GM23338 (cell line): ENCODE measurements around the gene CBX5. TPM values are rescaled to one million over a fixed set of nuclear protein-coding genes. Genes with fewer than 3 reads are reported as not detected.
"Not testable (repeated sequence)": the region's sequence is repeated elsewhere in the genome, so short reads cannot be mapped to it uniquely, and the experiment has no call there.

Source experiments
- ATAC-seq: fragments of 200-7000 bp; cut with Tn5 transposase; 3 replicates; pipeline ENCODE4 v1.9.1; 2020
- DNase-seq: peaks from one replicate; pipeline ENCODE4 v3.0.0-alpha.2; 2015; ENCODE audit warnings: low spot score
- H2AFZ ChIP-seq: fragments of 200-600 bp; sonication (generic); 2 replicates; pipeline ENCODE4 v1.8.0; 2016; ENCODE audit warnings: antibody characterized with exemption, mild to moderate bottlenecking, moderate library complexity
- H3F3A ChIP-seq: fragments of 200-600 bp; sonication (generic); replicated peaks from 2 replicates; pipeline ENCODE4 v1.8.0; 2017; ENCODE audit warnings: antibody characterized with exemption, mixed run types, low read depth
- H3K27ac ChIP-seq: fragments of 200-600 bp; sonication (generic); 2 replicates; pipeline ENCODE4 v1.6.1; 2016; ENCODE audit warnings: low read depth
- H3K27me3 ChIP-seq: fragments of 200-600 bp; sonication (generic); 2 replicates; pipeline ENCODE4 v1.8.0; 2016; ENCODE audit warnings: mild to moderate bottlenecking, mixed run types, moderate library complexity; ENCODE audit not compliant: insufficient read depth
- H3K36me3 ChIP-seq: fragments of 200-600 bp; sonication (generic); 2 replicates; pipeline ENCODE4 v1.8.0; 2016; ENCODE audit warnings: mild to moderate bottlenecking; ENCODE audit not compliant: insufficient read depth
- H3K4me1 ChIP-seq: fragments of 200-600 bp; sonication (generic); 2 replicates; pipeline ENCODE4 v1.8.0; 2016; ENCODE audit warnings: mild to moderate bottlenecking, moderate library complexity; ENCODE audit not compliant: insufficient read depth
- H3K4me2 ChIP-seq: fragments of 200-600 bp; sonication (generic); 2 replicates; pipeline ENCODE4 v1.7.1; 2017; ENCODE audit warnings: mixed run types
- H3K4me3 ChIP-seq: fragments of 200-600 bp; sonication (generic); 2 replicates; pipeline ENCODE4 v1.6.1; 2016; ENCODE audit warnings: mixed run types
- H3K79me2 ChIP-seq: fragments of 200-600 bp; sonication (generic); replicated peaks from 2 replicates; pipeline ENCODE4 v1.8.0; 2017; ENCODE audit warnings: mild to moderate bottlenecking; ENCODE audit not compliant: insufficient read depth
- H3K9me2 ChIP-seq: fragments of 200-600 bp; sonication (generic); 2 replicates; pipeline ENCODE4 v1.8.0; 2017; ENCODE audit not compliant: insufficient read depth
- H4K20me1 ChIP-seq: fragments of 200-600 bp; sonication (generic); replicated peaks from 2 replicates; pipeline ENCODE4 v1.8.0; 2017; ENCODE audit warnings: mild to moderate bottlenecking; ENCODE audit not compliant: insufficient read depth
- H3K27ac Mint-ChIP-seq: 2 replicates; pipeline ENCODE4 v1.8.0; 2020; ENCODE audit warnings: inconsistent platforms, mild to moderate bottlenecking, moderate library complexity, mixed read lengths
- H3K27me3 Mint-ChIP-seq: 3 replicates; pipeline ENCODE4 v1.8.0; 2022; ENCODE audit warnings: low read depth, mild to moderate bottlenecking, moderate library complexity, mixed read lengths, inconsistent platforms; ENCODE audit not compliant: insufficient read depth, poor library complexity
- H3K36me3 Mint-ChIP-seq: 3 replicates; pipeline ENCODE4 v1.8.0; 2021; ENCODE audit warnings: low read depth, mild to moderate bottlenecking, inconsistent platforms, moderate library complexity, mixed read lengths
- H3K4me1 Mint-ChIP-seq: 3 replicates; pipeline ENCODE4 v1.8.0; 2020; ENCODE audit warnings: mild to moderate bottlenecking, inconsistent platforms, mixed read lengths
- H3K4me3 Mint-ChIP-seq: 3 replicates; pipeline ENCODE4 v1.8.0; 2021; ENCODE audit warnings: moderate library complexity, mild to moderate bottlenecking, inconsistent platforms, mixed read lengths
- H3K9me3 Mint-ChIP-seq: 3 replicates; pipeline ENCODE4 v1.8.0; 2020; ENCODE audit warnings: moderate library complexity, mild to moderate bottlenecking, inconsistent platforms, mixed read lengths
- CREB1 ChIP-seq: fragments of 250-450 bp; sonication (Bioruptor Pico); IDR thresholded peaks from 2 replicates; pipeline ENCODE4 v1.5.0; 2020; ENCODE audit warnings: low read depth, mild to moderate bottlenecking, moderate library complexity
- EZH2 ChIP-seq: fragments of 200-600 bp; sonication (generic); IDR thresholded peaks from one replicate; pipeline ENCODE4 v1.8.0; 2017; ENCODE audit warnings: antibody characterized with exemption, mild to moderate bottlenecking, low read depth; ENCODE audit not compliant: unreplicated experiment
- JUNB ChIP-seq: IDR thresholded peaks from one replicate; pipeline ENCODE4 v1.6.1; 2016; ENCODE audit warnings: antibody characterized with exemption; ENCODE audit not compliant: unreplicated experiment
- polyA plus RNA-seq: library from polyadenylated mRNA; unstranded; fragments of >200 nt; fragmentation: Nextera tagmentation; extraction: Ambion mirVana; gene quantifications from 2 replicates; pipeline ENCODE4 v1.2.1, GENCODE V29; 2016
- total RNA-seq: library from RNA; depleted of rRNA; stranded (reverse); fragments of >200 nt; shearing (Covaris generic); gene quantifications from 2 replicates; pipeline ENCODE4 v1.2.3, GENCODE V29; 2014
- TF ChIP-seq, protein P1 (sequence below), 2 experiments: fragments of 200-600 bp in 1 of 2; sonication (generic) in 1 of 2; conservative IDR thresholded peaks; 2 replicates each; pipeline versions ENCODE4 v1.5.1 to v1.6.1; 2016 to 2017; ENCODE audit warnings: antibody characterized with exemption in 2 of 2, low read depth in 2 of 2, mild to moderate bottlenecking in 2 of 2, moderate library complexity in 1 of 2
- TF ChIP-seq, protein P2 (sequence below): IDR thresholded peaks from one replicate; pipeline ENCODE4 v1.6.1; 2018; ENCODE audit warnings: antibody characterized with exemption; ENCODE audit not compliant: unreplicated experiment

CBX5 gene
- total and polyA plus RNA-seq, 2 experiments from 2014 or later, result 152 to 212 TPM

- TF ChIP-seq, protein P1, sequence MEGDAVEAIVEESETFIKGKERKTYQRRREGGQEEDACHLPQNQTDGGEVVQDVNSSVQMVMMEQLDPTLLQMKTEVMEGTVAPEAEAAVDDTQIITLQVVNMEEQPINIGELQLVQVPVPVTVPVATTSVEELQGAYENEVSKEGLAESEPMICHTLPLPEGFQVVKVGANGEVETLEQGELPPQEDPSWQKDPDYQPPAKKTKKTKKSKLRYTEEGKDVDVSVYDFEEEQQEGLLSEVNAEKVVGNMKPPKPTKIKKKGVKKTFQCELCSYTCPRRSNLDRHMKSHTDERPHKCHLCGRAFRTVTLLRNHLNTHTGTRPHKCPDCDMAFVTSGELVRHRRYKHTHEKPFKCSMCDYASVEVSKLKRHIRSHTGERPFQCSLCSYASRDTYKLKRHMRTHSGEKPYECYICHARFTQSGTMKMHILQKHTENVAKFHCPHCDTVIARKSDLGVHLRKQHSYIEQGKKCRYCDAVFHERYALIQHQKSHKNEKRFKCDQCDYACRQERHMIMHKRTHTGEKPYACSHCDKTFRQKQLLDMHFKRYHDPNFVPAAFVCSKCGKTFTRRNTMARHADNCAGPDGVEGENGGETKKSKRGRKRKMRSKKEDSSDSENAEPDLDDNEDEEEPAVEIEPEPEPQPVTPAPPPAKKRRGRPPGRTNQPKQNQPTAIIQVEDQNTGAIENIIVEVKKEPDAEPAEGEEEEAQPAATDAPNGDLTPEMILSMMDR (conservative IDR thresholded peaks at IDR 0.05; ENCODE audit: low read depth in 2 of 2), result no peak
- TF ChIP-seq, protein P2, sequence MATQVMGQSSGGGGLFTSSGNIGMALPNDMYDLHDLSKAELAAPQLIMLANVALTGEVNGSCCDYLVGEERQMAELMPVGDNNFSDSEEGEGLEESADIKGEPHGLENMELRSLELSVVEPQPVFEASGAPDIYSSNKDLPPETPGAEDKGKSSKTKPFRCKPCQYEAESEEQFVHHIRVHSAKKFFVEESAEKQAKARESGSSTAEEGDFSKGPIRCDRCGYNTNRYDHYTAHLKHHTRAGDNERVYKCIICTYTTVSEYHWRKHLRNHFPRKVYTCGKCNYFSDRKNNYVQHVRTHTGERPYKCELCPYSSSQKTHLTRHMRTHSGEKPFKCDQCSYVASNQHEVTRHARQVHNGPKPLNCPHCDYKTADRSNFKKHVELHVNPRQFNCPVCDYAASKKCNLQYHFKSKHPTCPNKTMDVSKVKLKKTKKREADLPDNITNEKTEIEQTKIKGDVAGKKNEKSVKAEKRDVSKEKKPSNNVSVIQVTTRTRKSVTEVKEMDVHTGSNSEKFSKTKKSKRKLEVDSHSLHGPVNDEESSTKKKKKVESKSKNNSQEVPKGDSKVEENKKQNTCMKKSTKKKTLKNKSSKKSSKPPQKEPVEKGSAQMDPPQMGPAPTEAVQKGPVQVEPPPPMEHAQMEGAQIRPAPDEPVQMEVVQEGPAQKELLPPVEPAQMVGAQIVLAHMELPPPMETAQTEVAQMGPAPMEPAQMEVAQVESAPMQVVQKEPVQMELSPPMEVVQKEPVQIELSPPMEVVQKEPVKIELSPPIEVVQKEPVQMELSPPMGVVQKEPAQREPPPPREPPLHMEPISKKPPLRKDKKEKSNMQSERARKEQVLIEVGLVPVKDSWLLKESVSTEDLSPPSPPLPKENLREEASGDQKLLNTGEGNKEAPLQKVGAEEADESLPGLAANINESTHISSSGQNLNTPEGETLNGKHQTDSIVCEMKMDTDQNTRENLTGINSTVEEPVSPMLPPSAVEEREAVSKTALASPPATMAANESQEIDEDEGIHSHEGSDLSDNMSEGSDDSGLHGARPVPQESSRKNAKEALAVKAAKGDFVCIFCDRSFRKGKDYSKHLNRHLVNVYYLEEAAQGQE, result no peak
- no peak for TF ChIP-seq EZH2
Measured at GRCh38 chr12:54185919-54186318, 94.0 kb downstream of the CBX5 start (continued).

DNA sequence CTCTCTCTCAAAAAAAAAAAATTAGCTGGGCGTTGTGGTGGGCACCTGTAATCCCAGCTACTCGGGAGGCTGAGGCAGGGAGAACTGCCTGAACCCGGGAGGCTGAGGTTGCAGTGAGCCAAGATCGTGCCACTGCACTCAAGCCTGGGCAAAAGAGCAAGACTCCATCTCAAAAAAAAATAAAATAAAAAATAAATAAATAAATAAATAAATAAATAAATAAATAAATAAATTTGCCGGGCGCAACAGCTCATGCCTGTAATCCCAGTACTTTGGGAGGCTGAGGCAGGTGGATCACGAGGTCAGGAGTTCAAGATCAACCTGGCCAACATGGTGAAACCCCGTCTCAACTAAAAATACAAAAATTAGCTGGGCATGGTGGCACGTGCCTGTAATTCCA, 94.6 kb downstream of the CBX5 start:
- not testable (repeated sequence) for H3K4me2 ChIP-seq, H3K27ac Mint-ChIP-seq
- peaks cover 12% of the 10 kb centered on the region for H3K4me1 Mint-ChIP-seq

DNA sequence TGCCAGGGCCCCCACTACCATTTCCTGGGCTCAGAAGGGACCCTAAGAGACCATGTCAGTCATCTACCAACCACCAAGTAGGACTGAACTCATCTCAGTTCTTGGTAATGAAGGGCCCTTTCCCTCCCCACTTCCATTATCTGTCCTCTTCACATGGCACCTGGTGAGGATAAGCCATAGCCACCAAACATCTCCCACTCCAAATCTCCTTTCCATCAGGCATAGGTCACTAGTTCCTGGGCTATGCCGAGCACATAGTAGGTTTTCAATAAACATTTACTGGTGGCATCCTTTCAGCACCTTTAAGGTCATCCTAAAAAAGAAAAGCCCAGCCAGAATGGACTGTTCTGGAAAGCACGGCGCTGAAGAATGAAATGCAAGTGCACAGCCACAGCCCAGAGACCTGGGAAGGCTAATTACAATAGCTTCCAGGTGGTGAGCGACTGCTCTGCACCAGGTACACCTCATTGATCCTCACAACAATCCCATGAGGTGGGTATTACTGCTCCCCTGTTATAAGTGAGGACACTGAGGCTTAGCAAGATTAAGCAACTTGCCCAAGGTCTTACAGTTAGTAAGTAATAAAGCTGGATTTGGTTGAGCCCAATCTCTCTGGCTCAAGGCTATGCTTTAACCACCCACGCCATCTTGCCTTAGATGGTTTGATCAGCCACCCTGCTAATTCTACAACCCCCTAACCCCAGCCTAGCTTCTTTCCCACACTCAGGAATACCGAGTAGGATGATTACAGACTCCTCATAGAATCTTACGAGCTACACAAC, 95.7 kb downstream of the CBX5 start:
- no peak overlapping the region for H3K4me3 ChIP-seq
- ATAC-seq, result no peak
- peaks cover 6% of the 10 kb centered on the region; the same call in 1 of the 3 replicates for H3K36me3 Mint-ChIP-seq
- TF ChIP-seq CREB1 (CRISPR knock-in tag) (no peak), JUNB (no peak), EZH2 (no peak)
- TF ChIP-seq, protein P1 (conservative IDR thresholded peaks at IDR 0.05; ENCODE audit: low read depth in 2 of 2), result no peak

More for the DNA sequence above, 94.6 kb downstream of the CBX5 start:
- not testable (repeated sequence) for H3K9me2 ChIP-seq, H4K20me1 ChIP-seq, H3K4me1 ChIP-seq, DNase-seq, H3K9me3 Mint-ChIP-seq, H3K36me3 ChIP-seq, H3K4me3 Mint-ChIP-seq, ATAC-seq, H3K27ac ChIP-seq, H3K27me3 Mint-ChIP-seq, H3K79me2 ChIP-seq, H3K36me3 Mint-ChIP-seq, H2AFZ ChIP-seq, H3F3A ChIP-seq, H3K4me3 ChIP-seq
- H3K27me3 ChIP-seq, result peaks cover 12% of the 10 kb centered on the region

More for the DNA sequence above, 95.7 kb downstream of the CBX5 start:
- H3K4me1 ChIP-seq, result no peaks in the 10 kb centered on the region
- no peaks in the 10 kb centered on the region for H3K9me2 ChIP-seq
- no peak overlapping the region for H3K27ac ChIP-seq
- no peak for DNase-seq
- H2AFZ ChIP-seq, result no peak overlapping the region
- no peaks in the 10 kb centered on the region for H3K79me2 ChIP-seq
- no peak overlapping the region for H3K4me2 ChIP-seq
- Mint-ChIP-seq H3K4me3 (no peak overlapping the region), H3K27me3 (peaks cover 6% of the 10 kb centered on the region), H3K9me3 (no peaks in the 10 kb centered on the region; the same call in 2 of the 3 replicates), H3K27ac (no peak overlapping the region), H3K4me1 (peaks cover 12% of the 10 kb centered on the region)
- peaks cover 3% of the 10 kb centered on the region for H4K20me1 ChIP-seq
- H3K36me3 ChIP-seq, result no peaks in the 10 kb centered on the region
- H3F3A ChIP-seq, result no peaks in the 10 kb centered on the region
- peaks cover 13% of the 10 kb centered on the region; the same call in 1 of the 2 replicates for H3K27me3 ChIP-seq
